Stimulated activated naive CD8-positive, alpha-beta T cell treated with anti-CD3 and anti-CD28 coated beads, Interleukin-15, Interleukin-2, amounts not matched to agents 100 ng/mL and 50 ng/mL, for 24 hours (primary cell): ENCODE measurements around the gene SLC25A51.

Experiments used
- H3K27ac Mint-ChIP-seq: one replicate; pipeline ENCODE4 v1.8.0; 2021; ENCODE audit warnings: mild to moderate bottlenecking, mixed read lengths
- H3K27me3 Mint-ChIP-seq: one replicate; pipeline ENCODE4 v1.8.0; 2021; ENCODE audit warnings: mixed read lengths
- H3K36me3 Mint-ChIP-seq: one replicate; pipeline ENCODE4 v1.8.0; 2021; ENCODE audit warnings: low read depth, mixed read lengths
- H3K4me1 Mint-ChIP-seq: one replicate; pipeline ENCODE4 v1.8.0; 2021; ENCODE audit warnings: low read depth, mixed read lengths
- H3K4me3 Mint-ChIP-seq: one replicate; pipeline ENCODE4 v1.8.0; 2021; ENCODE audit warnings: mild to moderate bottlenecking, mixed read lengths
- H3K9me3 Mint-ChIP-seq: one replicate; pipeline ENCODE4 v1.8.0; 2021; ENCODE audit warnings: mixed read lengths

Gene SLC25A51

GRCh38 chr9:37873955-37874354, 30.0 kb downstream of the SLC25A51 start:
- Mint-ChIP-seq H3K4me3 (no peak overlapping the region), H3K36me3 (peaks cover 38% of the 10 kb centered on the region), H3K27me3 (no peaks in the 10 kb centered on the region), H3K27ac (no peak overlapping the region), H3K9me3 (no peaks in the 10 kb centered on the region), H3K4me1 (no peaks in the 10 kb centered on the region)

GRCh38 chr9:37870799-37871176, 33.1 kb downstream of the SLC25A51 start:
- H3K27ac Mint-ChIP-seq: no peak overlapping the region
- H3K4me1 Mint-ChIP-seq: no peaks in the 10 kb centered on the region
- peaks cover 19% of the 10 kb centered on the region for H3K36me3 Mint-ChIP-seq
- H3K9me3 Mint-ChIP-seq: no peaks in the 10 kb centered on the region
- H3K27me3 Mint-ChIP-seq: no peaks in the 10 kb centered on the region
- no peak overlapping the region for H3K4me3 Mint-ChIP-seq

GRCh38 chr9:37870081-37870798, 33.7 kb downstream of the SLC25A51 start:
- Mint-ChIP-seq H3K36me3 (peaks cover 14% of the 10 kb centered on the region), H3K27ac (no peak overlapping the region), H3K4me3 (no peak overlapping the region), H3K4me1 (no peaks in the 10 kb centered on the region), H3K9me3 (no peaks in the 10 kb centered on the region), H3K27me3 (no peaks in the 10 kb centered on the region)

- Mint-ChIP-seq H3K27me3 (no peaks in the 10 kb centered on the region), H3K27ac (no peak overlapping the region), H3K4me3 (no peak overlapping the region), H3K36me3 (peaks cover 41% of the 10 kb centered on the region), H3K4me1 (no peaks in the 10 kb centered on the region), H3K9me3 (no peaks in the 10 kb centered on the region)
Measured at GRCh38 chr9:37862530-37862929, 41.4 kb downstream of the SLC25A51 start.

DNA sequence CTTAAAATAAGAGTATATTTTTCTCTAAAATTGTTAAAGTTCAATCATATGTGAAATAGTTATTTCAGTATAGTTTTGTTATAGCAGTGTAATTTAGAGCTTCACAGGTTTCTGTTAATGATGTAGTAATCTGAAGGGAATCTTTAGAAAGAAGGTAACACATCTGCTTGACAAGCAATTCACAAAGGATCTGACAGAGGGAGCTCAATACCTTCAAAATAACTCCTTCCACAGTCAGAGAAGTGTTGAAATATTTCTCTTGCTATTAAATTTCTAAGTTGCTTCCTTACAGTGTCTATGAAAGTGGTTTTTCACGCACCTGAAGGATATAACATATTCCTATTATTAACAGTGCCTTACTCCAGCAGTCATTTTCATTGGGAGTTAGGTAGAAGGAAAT, 44.9 kb downstream of the SLC25A51 start:
- no peaks in the 10 kb centered on the region for H3K4me1 Mint-ChIP-seq
- no peak overlapping the region for H3K27ac Mint-ChIP-seq
- H3K27me3 Mint-ChIP-seq: no peaks in the 10 kb centered on the region
- H3K36me3 Mint-ChIP-seq: peaks cover 42% of the 10 kb centered on the region
- H3K9me3 Mint-ChIP-seq: no peaks in the 10 kb centered on the region
- H3K4me3 Mint-ChIP-seq: no peak overlapping the region

DNA sequence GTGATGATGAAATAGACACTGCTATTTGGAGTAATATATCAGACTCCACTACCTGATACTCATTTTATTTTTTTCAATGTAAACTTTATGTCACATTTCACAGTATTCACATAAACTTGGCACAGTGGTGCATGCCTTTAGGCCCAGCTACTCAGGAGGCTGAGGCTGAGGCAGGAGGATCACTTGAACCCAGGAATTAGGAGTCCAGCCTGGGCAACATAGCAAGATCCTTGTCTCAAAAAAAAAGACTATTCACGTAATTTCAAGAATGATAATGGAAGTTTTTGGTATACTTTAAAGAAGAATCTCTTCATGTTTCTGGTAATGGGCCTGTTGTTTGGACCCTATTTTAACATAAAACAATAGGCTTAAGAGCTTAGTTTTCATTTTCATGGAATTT, 47.4 kb downstream of the SLC25A51 start:
- Mint-ChIP-seq H3K4me1 (no peaks in the 10 kb centered on the region), H3K9me3 (no peaks in the 10 kb centered on the region), H3K4me3 (no peak overlapping the region), H3K27ac (no peak overlapping the region), H3K36me3 (peaks cover 29% of the 10 kb centered on the region), H3K27me3 (no peaks in the 10 kb centered on the region)

DNA sequence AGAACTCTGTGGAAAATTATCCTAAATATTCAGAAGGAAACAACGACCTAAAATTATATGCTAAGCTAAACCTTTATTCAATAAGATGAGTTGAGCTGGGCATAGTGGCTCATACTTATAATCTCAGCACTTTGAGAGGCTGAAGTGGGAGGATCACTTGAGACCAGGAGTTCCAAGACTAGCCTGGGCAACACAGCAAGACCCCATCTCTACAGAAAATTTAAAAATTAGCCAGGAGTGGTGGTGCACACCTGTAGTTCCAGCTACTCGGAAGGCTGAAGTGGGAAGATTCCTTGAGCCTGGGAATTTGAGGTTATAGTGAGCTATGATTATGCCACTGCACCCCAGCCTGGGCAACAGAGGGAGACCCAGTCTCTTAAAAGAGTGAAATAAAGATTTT, 51.7 kb downstream of the SLC25A51 start:
- H3K9me3 Mint-ChIP-seq: no peaks in the 10 kb centered on the region
- H3K27ac Mint-ChIP-seq: no peak overlapping the region
- H3K4me1 Mint-ChIP-seq: no peaks in the 10 kb centered on the region
- H3K4me3 Mint-ChIP-seq: no peak overlapping the region
- H3K27me3 Mint-ChIP-seq: no peaks in the 10 kb centered on the region
- H3K36me3 Mint-ChIP-seq: peaks cover 23% of the 10 kb centered on the region

- Mint-ChIP-seq H3K4me1 (peaks cover 12% of the 10 kb centered on the region), H3K9me3 (no peaks in the 10 kb centered on the region), H3K4me3 (no peak overlapping the region), H3K36me3 (peaks cover 27% of the 10 kb centered on the region), H3K27me3 (no peaks in the 10 kb centered on the region), H3K27ac (no peak overlapping the region)
Measured at GRCh38 chr9:37840560-37841194, 63.2 kb downstream of the SLC25A51 start.

- no peaks in the 10 kb centered on the region for H3K9me3 Mint-ChIP-seq
- peaks cover 14% of the 10 kb centered on the region for H3K4me1 Mint-ChIP-seq
- H3K4me3 Mint-ChIP-seq: no peak overlapping the region
- no peak overlapping the region for H3K27ac Mint-ChIP-seq
- peaks cover 27% of the 10 kb centered on the region for H3K36me3 Mint-ChIP-seq
- H3K27me3 Mint-ChIP-seq: no peaks in the 10 kb centered on the region
Measured at GRCh38 chr9:37839496-37840461, 64.1 kb downstream of the SLC25A51 start.
